ENCODE measurements around the gene CBARP. TPM values are rescaled to one million over a fixed set of nuclear protein-coding genes. Genes with fewer than 3 reads are reported as not detected.
A peak's percentile ranks its signal among the peaks of the same experiment; 100 is the strongest.

The CBARP gene
- total and polyA plus RNA-seq, 2 of the 13 experiments (the other 11 are each of a cell fraction or from before 2014, with no cell fraction given): 1.2 to 1.4 TPM

DNA sequence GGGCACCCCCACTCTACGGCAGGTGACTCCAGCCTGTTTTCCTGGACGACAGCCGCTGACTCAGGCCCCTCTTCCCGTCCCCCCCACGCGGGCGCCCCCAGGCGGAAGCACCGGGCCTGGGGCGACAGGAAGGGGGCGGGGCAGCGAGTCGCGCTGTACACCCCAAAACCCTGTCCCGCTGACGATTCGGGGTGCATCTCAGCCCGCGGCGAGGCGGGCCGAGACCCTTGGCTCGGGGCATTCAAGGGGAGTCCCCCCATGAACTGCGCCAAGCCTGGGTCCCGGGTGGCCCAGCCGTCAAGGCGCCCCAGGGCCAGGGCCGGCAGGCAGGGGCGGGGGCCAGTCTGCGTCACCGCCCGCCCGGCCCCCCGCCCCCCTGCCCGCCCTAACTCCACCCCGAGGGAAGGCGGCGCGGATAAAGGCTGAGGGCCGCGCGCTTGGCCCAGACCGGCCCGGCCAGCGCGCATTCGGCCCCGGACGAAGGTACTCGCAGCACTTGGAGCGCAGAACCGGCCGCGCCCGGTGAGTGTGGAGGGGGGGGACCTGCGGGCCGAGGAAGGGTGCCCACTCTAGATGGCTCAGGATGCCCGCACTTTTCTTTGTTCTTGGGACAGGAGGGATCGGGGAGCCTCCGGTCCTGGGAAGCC, 10.5 kb upstream of the CBARP start, which contains the start of gene MIDN (continued):
- TF ChIP-seq ZNF687 (CRISPR knock-in tag; IDR thresholded peaks at IDR 0.05): peak; percentile 81
- TF ChIP-seq WIZ (CRISPR knock-in tag; IDR thresholded peaks at IDR 0.05): no peak; the same call in 1 of the 2 replicates
- TF ChIP-seq FOXM1 (CRISPR knock-in tag; IDR thresholded peaks at IDR 0.05): no peak
- no peak for TF ChIP-seq ELK4 (CRISPR knock-in tag; IDR thresholded peaks at IDR 0.05; ENCODE audit: borderline replicate concordance)
- TF ChIP-seq, protein P1, sequence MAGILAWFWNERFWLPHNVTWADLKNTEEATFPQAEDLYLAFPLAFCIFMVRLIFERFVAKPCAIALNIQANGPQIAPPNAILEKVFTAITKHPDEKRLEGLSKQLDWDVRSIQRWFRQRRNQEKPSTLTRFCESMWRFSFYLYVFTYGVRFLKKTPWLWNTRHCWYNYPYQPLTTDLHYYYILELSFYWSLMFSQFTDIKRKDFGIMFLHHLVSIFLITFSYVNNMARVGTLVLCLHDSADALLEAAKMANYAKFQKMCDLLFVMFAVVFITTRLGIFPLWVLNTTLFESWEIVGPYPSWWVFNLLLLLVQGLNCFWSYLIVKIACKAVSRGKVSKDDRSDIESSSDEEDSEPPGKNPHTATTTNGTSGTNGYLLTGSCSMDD (CRISPR knock-in tag; IDR thresholded peaks at IDR 0.05): no peak
- no peak for TF ChIP-seq RAD51 (IDR thresholded peaks at IDR 0.05; ENCODE audit: borderline replicate concordance)
- TF ChIP-seq ZNF382 (CRISPR knock-in tag; IDR thresholded peaks at IDR 0.05; ENCODE audit: borderline replicate concordance): no peak
- TF ChIP-seq MED8 (CRISPR knock-in tag; IDR thresholded peaks at IDR 0.05; ENCODE audit: insufficient replicate concordance): peak; percentile 89
- TF ChIP-seq MYNN (CRISPR knock-in tag; IDR thresholded peaks at IDR 0.05; ENCODE audit: low read depth): 0 out of 2 replicates have a peak, but pooled peaks have one; percentile 49
- 0 out of 2 replicates have a peak, but pooled peaks have one; percentile 20 for TF ChIP-seq BATF2 (CRISPR knock-in tag; IDR thresholded peaks at IDR 0.05)
- no peak; the same call in 1 of the 2 replicates for TF ChIP-seq HES4 (CRISPR knock-in tag; IDR thresholded peaks at IDR 0.05; ENCODE audit: borderline replicate concordance)
- no peak for TF ChIP-seq MIER3 (CRISPR knock-in tag; IDR thresholded peaks at IDR 0.05; ENCODE audit: borderline replicate concordance)
- TF ChIP-seq ZC3H13 (CRISPR knock-in tag; IDR thresholded peaks at IDR 0.05): peak; percentile 65
- TF ChIP-seq EP300 (IDR thresholded peaks at IDR 0.05; ENCODE audit: low read depth in 2 of 2, low read length in 2 of 2): 0 out of 4 replicates have a peak, but pooled peaks of 1 of the 2 experiments have one; percentile 5
- no peak; the same call in 1 of the 2 replicates for TF ChIP-seq EP300 (CRISPR knock-in tag; IDR thresholded peaks at IDR 0.05; ENCODE audit: borderline replicate concordance)
- TF ChIP-seq ZNF350 (CRISPR knock-in tag; IDR thresholded peaks at IDR 0.05; ENCODE audit: borderline replicate concordance, low read depth): peak; percentile 19; the same call in 1 of the 2 replicates
- TF ChIP-seq BHLHE40 (IDR thresholded peaks at IDR 0.05; ENCODE audit: low read length): peak; percentile 16; the same call in 1 of the 2 replicates
- TF ChIP-seq MEIS2 (CRISPR knock-in tag; IDR thresholded peaks at IDR 0.05): peak; percentile 61
- TF ChIP-seq, protein P2, sequence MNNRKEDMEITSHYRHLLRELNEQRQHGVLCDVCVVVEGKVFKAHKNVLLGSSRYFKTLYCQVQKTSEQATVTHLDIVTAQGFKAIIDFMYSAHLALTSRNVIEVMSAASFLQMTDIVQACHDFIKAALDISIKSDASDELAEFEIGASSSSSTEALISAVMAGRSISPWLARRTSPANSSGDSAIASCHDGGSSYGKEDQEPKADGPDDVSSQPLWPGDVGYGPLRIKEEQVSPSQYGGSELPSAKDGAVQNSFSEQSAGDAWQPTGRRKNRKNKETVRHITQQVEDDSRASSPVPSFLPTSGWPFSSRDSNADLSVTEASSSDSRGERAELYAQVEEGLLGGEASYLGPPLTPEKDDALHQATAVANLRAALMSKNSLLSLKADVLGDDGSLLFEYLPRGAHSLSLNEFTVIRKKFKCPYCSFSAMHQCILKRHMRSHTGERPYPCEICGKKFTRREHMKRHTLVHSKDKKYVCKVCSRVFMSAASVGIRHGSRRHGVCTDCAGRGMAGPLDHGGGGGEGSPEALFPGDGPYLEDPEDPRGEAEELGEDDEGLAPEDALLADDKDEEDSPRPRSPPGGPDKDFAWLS (CRISPR knock-in tag; IDR thresholded peaks at IDR 0.05; ENCODE audit: borderline replicate concordance): no peak
- no peak for TF ChIP-seq ARNT2 (CRISPR knock-in tag; IDR thresholded peaks at IDR 0.05; ENCODE audit: low read depth)
- TF ChIP-seq ELF3 (CRISPR knock-in tag; IDR thresholded peaks at IDR 0.05): peak; percentile 58
